Activated CD4-positive, alpha-beta T cell treated with anti-CD3 and anti-CD28 coated beads, Interleukin-2, amount 50 U/mL, for 48 hours (primary cell): ENCODE results near the gene KRTAP10-1.

Experiments used
- DNase-seq, 2 experiments: peaks; one replicate each; pipeline ENCODE4 v3.0.0-alpha.2; 2020

The KRTAP10-1 gene

GRCh38 chr21:44527156-44527982 lies 12.6 kb downstream of the KRTAP10-1 start:
- DNase-seq: no peak

DNA sequence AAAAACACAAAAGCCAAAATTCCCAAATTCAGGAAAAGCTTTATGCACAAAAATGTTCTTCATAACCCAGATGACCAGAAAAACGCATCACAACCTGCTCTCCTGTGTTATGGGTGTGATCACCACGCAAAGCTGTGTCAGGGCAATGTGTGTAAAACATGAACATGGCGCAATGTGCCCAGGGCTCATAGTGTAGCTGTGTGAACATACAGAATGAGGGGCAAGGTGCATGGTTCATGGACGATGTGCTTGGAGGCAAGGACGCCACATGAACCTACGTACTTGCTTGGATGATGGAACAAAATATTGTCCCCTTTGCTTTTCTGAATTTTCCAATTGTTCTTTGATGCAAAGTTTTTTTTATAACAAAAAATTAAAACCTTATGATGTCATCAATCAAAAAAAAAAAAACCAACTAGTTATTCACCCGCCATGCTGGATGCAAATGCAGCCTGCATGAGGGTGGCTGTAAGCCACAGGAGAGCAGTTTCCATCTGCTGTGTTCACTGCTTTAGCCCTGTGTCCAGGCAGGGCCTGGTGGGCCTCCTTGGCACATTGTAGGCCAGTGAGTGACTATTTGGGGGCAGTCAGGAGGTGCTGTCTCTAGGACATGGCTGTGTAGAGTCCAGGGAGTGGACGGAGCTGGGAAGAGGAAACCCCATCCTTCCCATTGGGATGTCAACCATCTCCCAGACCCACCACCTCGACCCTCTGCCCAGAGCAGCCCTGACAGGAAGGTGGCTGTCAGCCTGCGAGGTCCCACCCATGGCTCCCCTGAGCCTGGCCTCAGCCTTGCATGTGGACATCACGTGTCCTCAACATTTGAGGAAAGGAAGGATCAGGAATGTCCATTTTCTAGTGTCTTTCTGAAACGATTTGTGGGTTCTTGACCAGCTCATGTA lies 13.6 kb downstream of the KRTAP10-1 start:
- no peak for DNase-seq

- no peak for DNase-seq
Observed at GRCh38 chr21:44525391-44526095, 14.5 kb downstream of the KRTAP10-1 start.

DNA sequence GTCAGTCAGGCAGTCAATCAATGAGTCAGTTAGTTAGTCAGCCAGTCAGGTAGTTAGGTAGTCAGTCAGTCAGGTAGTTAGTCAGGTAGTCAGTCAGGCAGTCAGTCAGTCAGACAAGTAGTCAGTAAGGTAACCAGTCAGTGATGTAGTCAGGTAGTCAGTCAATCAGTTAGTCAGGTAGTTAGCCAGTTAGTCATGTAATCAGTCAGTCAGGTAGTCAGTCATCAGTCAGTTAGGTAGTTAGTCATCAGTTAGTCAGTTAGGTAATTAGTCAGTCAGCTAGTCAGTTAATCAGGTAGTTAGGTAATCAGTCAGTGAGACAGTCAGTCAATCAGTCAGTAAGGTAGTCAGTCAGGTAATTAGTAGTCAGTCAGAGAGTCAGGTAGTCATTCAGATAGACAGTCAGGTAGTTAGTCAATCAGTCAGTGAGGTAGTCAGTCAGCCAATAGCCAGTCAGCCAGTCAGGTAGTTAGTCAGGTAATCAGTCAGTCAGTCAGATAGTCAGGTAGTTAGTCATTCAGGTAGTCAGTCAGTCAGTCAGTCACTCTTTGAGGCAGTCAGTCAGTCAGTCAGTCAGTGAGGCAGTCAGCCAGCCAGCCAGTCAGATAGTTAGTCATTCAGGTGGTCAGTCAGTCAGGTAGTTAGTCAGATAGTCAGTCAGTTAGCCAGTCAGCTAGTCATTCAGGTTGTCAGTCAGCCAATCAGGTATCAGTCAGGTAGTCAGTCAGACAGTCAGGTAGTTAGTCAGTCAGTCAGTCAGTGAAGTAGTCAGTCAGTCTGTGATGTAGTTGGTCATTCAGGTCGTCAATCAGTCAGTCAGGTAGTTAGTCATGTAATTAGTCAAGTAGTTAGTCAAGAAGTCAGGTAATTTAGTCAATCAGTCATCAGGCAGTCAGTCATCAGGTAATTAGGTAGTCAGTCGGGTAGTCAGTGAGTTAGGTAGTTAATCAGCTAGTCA lies 15.3 kb downstream of the KRTAP10-1 start:
- DNase-seq: no peak

DNA sequence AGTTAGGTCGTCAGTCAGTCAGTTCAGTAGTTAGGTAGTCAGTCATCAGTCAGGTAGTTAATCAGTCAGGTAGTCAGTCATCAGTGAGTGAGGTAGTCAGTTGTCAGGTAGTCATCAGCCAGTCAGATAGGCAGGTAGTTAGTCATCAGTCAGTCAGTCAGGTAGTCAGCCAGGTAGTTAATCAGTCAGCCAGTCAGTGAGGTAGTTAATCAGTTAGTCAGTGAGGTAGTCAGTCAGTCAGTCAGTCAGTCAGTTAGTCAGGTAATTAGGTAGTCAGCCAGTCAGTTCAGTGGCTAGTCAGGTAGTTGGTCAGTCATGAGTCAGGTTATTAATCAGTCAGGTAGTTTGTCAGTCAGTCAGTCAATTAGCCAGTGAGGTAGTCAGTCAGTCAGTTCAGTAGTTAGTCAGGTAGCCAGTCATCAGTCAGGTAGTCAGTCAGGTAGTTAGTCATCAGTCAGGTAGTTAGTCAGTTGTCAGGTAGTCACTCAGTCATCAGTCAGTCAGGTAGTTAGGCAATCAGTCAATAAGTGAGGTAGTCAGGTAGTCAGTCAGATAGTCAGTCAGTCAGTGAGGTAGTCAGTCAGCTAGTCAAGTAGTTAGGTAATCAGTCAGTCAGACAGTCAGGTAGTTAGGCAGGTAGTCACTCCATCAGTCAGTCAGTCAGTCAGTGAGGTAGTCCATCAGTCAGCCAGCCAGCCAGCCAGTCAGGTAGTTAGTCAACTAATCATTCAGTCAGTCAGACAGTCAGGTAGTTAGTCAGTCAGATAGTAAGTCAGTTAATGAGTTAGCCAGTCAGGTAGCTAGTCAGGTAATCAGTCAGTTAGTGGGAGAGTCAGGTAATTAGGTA lies 16.2 kb downstream of the KRTAP10-1 start:
- no peak for DNase-seq

GRCh38 chr21:44522753-44523204 lies 17.2 kb downstream of the KRTAP10-1 start:
- no peak for DNase-seq

DNA sequence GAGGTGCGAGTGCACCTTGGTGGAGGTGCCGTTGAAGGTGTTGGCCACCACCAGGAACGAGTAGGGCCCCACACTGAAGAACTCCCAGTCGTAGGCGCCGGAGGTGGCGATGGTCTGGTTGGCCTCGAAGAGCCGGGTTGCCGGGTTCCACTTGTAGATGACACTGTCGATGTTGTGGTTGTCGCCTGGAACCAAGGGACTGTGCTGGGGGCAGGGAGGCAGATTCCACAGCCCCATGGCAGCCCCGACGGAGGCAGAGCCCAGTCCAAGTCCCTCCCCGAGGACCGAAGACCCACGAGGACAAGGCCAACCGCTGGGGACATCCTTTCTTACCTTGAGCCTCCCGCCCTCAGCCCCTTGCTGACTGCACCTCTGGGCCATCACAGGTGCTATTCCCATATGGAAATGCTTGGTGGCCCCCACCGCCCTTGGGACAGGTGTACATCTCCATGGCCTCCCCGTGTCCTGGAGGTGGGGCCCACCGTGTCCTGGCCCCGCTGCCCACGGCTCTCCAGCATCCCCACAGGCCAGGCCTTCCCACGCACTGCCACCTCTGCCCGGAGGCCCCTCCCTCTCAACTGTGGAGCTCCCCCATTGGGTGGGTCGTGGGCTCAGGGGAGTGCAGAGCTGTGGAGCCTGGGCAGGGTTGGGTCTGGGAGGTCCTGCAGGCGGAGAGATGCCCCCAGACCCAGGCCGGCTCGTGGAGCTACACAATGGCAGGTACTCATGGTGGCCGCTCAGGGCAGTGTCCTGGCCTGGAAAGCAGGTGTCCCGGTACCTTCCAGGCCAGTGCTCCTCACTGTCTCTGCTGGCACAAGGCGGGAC lies 17.9 kb downstream of the KRTAP10-1 start:
- no peak for DNase-seq

- no peak for DNase-seq
Observed at GRCh38 chr21:44521301-44521927, 18.6 kb downstream of the KRTAP10-1 start.

GRCh38 chr21:44520326-44521300 lies 19.4 kb downstream of the KRTAP10-1 start:
- DNase-seq: no peak

DNA sequence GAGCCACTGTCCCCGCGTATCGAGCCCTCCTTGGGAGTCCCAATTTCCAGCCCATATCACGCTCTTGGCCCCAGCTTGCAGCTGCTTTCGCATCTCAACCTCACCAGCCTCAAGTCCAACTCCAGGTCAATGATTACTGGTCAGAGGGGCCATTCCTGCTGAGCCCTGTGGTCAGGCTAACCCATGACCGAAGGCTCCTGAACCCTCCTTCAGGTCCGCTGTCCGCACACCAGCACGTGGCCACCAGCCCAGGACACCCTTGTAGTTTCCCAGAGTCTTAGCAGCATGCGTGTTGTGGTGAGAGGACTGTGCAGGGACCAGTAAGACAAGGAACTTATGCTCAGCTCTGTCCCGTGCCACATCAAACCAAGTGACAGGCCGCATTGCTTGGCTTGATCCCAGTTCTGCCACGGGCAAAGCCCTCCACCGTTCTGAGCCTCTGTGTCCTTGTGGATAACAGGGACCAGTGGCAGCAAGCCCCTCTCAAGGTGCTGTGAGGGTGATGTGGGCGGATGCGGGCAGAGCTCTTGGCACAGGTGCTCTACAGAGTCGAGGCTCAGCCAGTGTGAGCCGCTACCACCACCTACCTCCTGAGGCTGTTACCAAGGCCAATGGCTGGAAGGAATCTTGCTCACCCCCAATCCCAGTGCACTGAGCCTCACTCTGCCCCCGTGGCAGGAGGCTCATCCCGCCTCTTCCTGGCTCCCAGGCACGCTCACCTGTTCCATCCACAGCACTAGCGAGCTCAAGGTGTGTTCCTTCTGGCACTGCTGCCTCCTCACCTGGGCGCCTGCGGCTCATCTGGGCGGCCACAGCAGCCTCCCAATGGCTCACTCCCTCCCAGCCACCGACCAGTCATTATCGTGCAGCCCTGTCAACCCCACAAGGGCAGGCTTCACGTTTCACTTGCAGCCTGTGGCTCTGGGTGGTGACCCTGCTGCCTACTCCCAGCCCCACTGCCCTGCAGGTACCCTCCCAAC lies 20.4 kb downstream of the KRTAP10-1 start:
- DNase-seq: no peak

DNA sequence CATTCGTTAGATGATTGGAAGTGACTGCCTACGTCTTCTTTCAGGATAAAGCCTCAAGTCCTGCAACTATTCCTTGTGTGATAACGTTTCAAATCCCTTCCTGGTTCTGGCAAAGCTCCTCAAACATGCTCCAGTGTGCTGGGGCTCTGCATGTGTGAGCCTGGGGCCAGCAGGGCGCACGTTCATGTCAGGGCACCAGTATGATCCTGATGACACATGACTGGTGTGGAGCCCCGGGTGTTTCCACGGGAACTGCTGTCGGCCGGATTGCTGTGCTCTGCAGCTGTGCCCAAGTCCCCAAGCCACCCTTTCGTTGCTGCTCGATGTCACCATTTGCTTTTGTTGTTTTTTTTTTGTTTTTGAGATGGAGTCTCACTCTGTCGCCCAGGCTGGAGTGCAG lies 21.3 kb downstream of the KRTAP10-1 start:
- no peak for DNase-seq

DNA sequence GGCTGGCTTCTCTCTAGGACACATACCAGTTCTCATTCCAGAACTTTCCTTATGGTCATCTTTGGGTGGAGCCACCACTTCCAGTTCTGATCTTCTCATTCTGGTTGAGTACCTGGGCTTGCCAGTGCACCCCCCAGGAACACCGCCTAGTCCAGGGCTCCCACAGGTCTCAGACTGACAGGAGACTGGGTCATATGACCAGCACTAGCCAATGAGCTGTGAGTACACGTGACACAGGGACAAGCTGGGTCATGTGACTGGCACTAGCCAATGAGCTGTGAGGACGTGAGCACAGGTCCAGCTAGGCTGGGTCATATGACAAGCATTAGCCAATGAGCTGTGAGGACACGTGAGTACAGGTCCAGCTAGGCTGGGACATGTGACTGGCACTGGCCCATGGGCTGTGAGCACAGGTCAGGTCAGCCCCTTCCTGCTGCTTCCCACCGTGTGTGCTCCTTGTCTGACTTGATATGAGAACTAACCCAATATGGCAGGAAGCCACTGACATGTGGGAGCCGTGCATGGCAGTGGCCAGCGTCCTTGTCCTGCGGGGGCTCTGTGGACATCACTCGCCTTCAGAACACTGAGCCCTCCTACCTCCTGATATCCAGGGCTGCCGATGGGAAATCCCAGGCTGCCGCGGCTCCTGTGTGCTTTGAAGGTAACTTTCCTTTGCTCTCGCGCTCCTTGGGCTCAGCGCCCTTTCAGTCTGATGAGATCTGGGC lies 22.7 kb downstream of the KRTAP10-1 start:
- DNase-seq: peak; percentile 19 to 30

DNA sequence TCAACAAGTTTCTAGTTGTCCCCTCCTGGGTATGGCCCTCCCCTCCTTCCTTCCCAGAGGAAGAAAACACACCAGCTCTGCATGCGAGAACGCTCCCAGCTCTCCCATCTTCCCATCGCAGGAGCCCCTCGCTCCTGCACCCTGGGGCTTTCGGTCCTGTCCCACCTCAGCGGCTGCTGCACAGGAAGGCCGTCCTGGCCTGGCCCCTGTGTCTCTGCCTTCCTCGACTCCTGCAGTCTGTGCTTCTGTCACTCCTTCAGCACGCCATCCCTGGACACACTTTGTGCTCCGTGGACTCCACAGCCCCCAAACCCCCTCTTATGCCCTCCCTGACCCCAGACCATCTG lies 23.2 kb downstream of the KRTAP10-1 start:
- DNase-seq: no peak

GRCh38 chr21:44516342-44516741 lies 23.7 kb downstream of the KRTAP10-1 start:
- no peak for DNase-seq

GRCh38 chr21:44515359-44516165 lies 24.4 kb downstream of the KRTAP10-1 start:
- DNase-seq: no peak
